OCI-LY7 (cell line): ENCODE measurements around the gene LVRN. TPM values are rescaled to one million over a fixed set of nuclear protein-coding genes. Genes with fewer than 3 reads are reported as not detected.

Experiments
- BruUV-seq: library from RNA; stranded (reverse); fragments of 400-500 nt; replicated peaks from 2 replicates; lab custom pipeline; 2021; lab: Mats Ljungman, UMichigan
- CTCF ChIA-PET: fragments of 300-600 bp; sonication (Branson Sonifier 250); formaldehyde crosslinking; loops from one replicate; lab custom pipeline; 2022; ENCODE audit warnings: antibody characterized with exemption; ENCODE audit not compliant: unreplicated experiment; lab: Charles Lee
- POLR2A ChIA-PET: fragments of 300-600 bp; sonication (Branson Sonifier 250); formaldehyde crosslinking; loops from one replicate; lab custom pipeline; 2022; ENCODE audit warnings: antibody characterized with exemption; lab: Charles Lee
- DNase-seq: peaks from one replicate; pipeline ENCODE4 v3.0.0-alpha.2; 2015; ENCODE audit warnings: low spot score
- H2AFZ ChIP-seq: fragments of 200-600 bp; sonication (generic), shearing (Covaris generic); 2 replicates; pipeline ENCODE4 v1.6.1; 2014; ENCODE audit warnings: mild to moderate bottlenecking, antibody characterized with exemption, low read length, moderate library complexity
- H3K27ac ChIP-seq: fragments of 200-600 bp; sonication (generic); 2 replicates; pipeline ENCODE4 v1.5.1; 2014; ENCODE audit warnings: mixed run types, low read depth, mild to moderate bottlenecking, moderate library complexity, low read length, inconsistent platforms; ENCODE audit not compliant: poor library complexity, severe bottlenecking
- H3K36me3 ChIP-seq: fragments of 200-600 bp; sonication (generic); 2 replicates; pipeline ENCODE4 v1.6.1; 2014; ENCODE audit warnings: mild to moderate bottlenecking, antibody characterized with exemption, low read length, moderate library complexity, mixed read lengths; ENCODE audit not compliant: insufficient read depth
- H3K4me1 ChIP-seq: fragments of 200-600 bp; sonication (generic); 2 replicates; pipeline ENCODE4 v1.5.1; 2014; ENCODE audit warnings: mild to moderate bottlenecking, low read length; ENCODE audit not compliant: insufficient read depth, poor library complexity, severe bottlenecking
- H3K4me2 ChIP-seq: fragments of 200-600 bp; sonication (generic); 2 replicates; pipeline ENCODE4 v1.6.1; 2014; ENCODE audit warnings: mild to moderate bottlenecking, low read length
- H3K4me3 ChIP-seq: fragments of 200-600 bp; sonication (generic); 2 replicates; pipeline ENCODE4 v1.5.1; 2014; ENCODE audit warnings: mild to moderate bottlenecking, low read depth, low read length; ENCODE audit not compliant: poor library complexity, severe bottlenecking
- H3K79me2 ChIP-seq: fragments of 200-600 bp; sonication (generic); 2 replicates; pipeline ENCODE4 v1.6.1; 2016; ENCODE audit warnings: low read depth, mild to moderate bottlenecking, low read length, moderate library complexity, mixed read lengths; ENCODE audit not compliant: insufficient read depth
- H3K9me2 ChIP-seq: fragments of 200-600 bp; sonication (generic); 2 replicates; pipeline ENCODE4 v1.6.1; 2016; ENCODE audit warnings: mild to moderate bottlenecking, low read length, mixed read lengths; ENCODE audit not compliant: insufficient read depth
- H3K9me3 ChIP-seq: fragments of 200-600 bp; sonication (generic); 2 replicates; pipeline ENCODE4 v1.6.1; 2014; ENCODE audit warnings: mild to moderate bottlenecking, mixed run types, low read length, mixed read lengths
- H4K20me1 ChIP-seq: fragments of 200-600 bp; sonication (generic); 2 replicates; pipeline ENCODE4 v1.6.1; 2014; ENCODE audit warnings: mild to moderate bottlenecking, antibody characterized with exemption, low read length, moderate library complexity, mixed read lengths; ENCODE audit not compliant: insufficient read depth
- CTCF ChIP-seq: fragments of 200-600 bp; sonication (generic); conservative IDR thresholded peaks from 2 replicates; pipeline ENCODE4 v1.5.1; 2014; ENCODE audit warnings: mild to moderate bottlenecking, antibody characterized with exemption, low read length, moderate library complexity, mixed read lengths
- EZH2phosphoT487 ChIP-seq: fragments of 200-600 bp; sonication (generic); IDR thresholded peaks from 2 replicates; pipeline ENCODE4 v1.6.1; 2018; ENCODE audit warnings: low read depth, borderline replicate concordance, mild to moderate bottlenecking, mixed run types, antibody characterized with exemption, low read length, moderate library complexity, mixed read lengths
- intact Hi-C: fragments of 100-400 bp; cut with micrococcal nuclease; formaldehyde crosslinking; loops from one replicate; pipeline ENCODE4 v1.10.0; 2022; ENCODE audit not compliant: unreplicated experiment
- total RNA-seq, 2 experiments: library from RNA; depleted of rRNA in 1 of 2; stranded (reverse); fragments of >200 nt in 1 of 2; shearing (Covaris generic) in 1 of 2; gene quantifications; 2 replicates each; pipeline ENCODE4 v1.2.3, GENCODE V29; 2014 to 2022

LVRN gene
- total RNA-seq, 2 experiments from 2014 or later = not detected

- no peak for TF ChIP-seq EZH2phosphoT487
- TF ChIP-seq CTCF = no peak
- Histone ChIP-seq H3K27ac (no peak overlapping the region), H3K4me3 (no peak overlapping the region), H3K9me3 (no peaks in the 10 kb centered on the region), H4K20me1 (no peaks in the 10 kb centered on the region), H3K9me2 (no peaks in the 10 kb centered on the region), H3K36me3 (no peaks in the 10 kb centered on the region), H3K4me1 (no peaks in the 10 kb centered on the region), H3K4me2 (no peak overlapping the region), H3K79me2 (no peaks in the 10 kb centered on the region), H2AFZ (no peak overlapping the region)
- CTCF ChIA-PET = no interaction called here
- BruUV-seq = no TSS peak
- no peak for DNase-seq
- POLR2A ChIA-PET = no interaction called here
- intact Hi-C loops = no loop called here
These were observed 26.2 kb upstream of the LVRN start for GRCh38 chr5:115936031-115936430.

- ChIA-PET POLR2A (interaction anchor here (0.7 kb wide), 1 partner anchor 443 kb away, joined by 4 read pairs; no protein-coding TSS in a partner anchor), CTCF (interaction anchor here (0.6 kb wide), 1 partner anchor 226 kb away, joined by 3 read pairs; no protein-coding TSS in a partner anchor)
- H3K79me2 ChIP-seq = no peaks in the 10 kb centered on the region
- H3K4me2 ChIP-seq = no peak overlapping the region
- H3K4me1 ChIP-seq = no peaks in the 10 kb centered on the region
- H3K27ac ChIP-seq = no peak overlapping the region
- no peaks in the 10 kb centered on the region for H3K9me3 ChIP-seq
- H3K4me3 ChIP-seq = no peak overlapping the region
- no peak overlapping the region for H2AFZ ChIP-seq
- BruUV-seq = no TSS peak
- no peaks in the 10 kb centered on the region for H3K36me3 ChIP-seq
- intact Hi-C loops = no loop called here
- TF ChIP-seq EZH2phosphoT487 (no peak), CTCF (no peak)
- DNase-seq = no peak
- H3K9me2 ChIP-seq = no peaks in the 10 kb centered on the region
- no peaks in the 10 kb centered on the region for H4K20me1 ChIP-seq
These were observed 23.2 kb upstream of the LVRN start for GRCh38 chr5:115939059-115939458.

GRCh38 chr5:115940080-115940810 is 22.0 kb upstream of the LVRN start:
- no peaks in the 10 kb centered on the region for H3K4me1 ChIP-seq
- H2AFZ ChIP-seq = no peak overlapping the region
- no peaks in the 10 kb centered on the region for H3K79me2 ChIP-seq
- no peaks in the 10 kb centered on the region for H3K9me3 ChIP-seq
- H3K4me3 ChIP-seq = no peak overlapping the region
- H3K27ac ChIP-seq = no peak overlapping the region
- H3K36me3 ChIP-seq = no peaks in the 10 kb centered on the region
- H3K9me2 ChIP-seq = no peaks in the 10 kb centered on the region
- ChIA-PET POLR2A (interaction anchor here (0.6 to 1.5 kb wide), 3 partner anchors 9 to 156 kb away, joined by 3 to 4 read pairs (median 3); no protein-coding TSS in a partner anchor), CTCF (no interaction called here)
- no peaks in the 10 kb centered on the region for H4K20me1 ChIP-seq
- H3K4me2 ChIP-seq = no peak overlapping the region
- no peak for TF ChIP-seq CTCF
- TF ChIP-seq EZH2phosphoT487 = no peak
- no TSS peak for BruUV-seq
- intact Hi-C loops = no loop called here
- no peak for DNase-seq
